Midbrain (tissue), 1 donor: Measurements from ENCODE around the gene DNAH6.

ENCODE experiments used
- DNase-seq: peaks from one replicate; lab custom pipeline; 2025; lab: John Stamatoyannopoulos, UW

Gene DNAH6

DNA sequence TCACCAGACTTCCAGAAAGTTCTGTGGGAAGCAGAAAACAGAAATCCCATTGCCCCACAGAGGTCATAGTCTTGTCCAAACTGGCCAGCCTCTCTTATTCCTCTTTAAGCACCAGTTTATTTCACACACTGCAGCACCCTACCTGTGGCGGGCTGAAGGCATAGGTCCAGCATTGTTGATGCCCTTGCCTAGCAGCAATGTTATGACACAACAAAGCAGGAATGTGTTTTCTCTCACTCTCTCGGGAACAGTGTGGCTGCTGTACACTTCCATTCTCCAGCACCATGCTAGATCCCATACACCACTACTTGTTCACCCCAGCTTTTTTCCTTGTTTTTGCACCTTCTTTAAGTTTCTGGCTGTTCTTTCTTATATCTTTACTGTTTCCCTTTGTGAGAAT is 181.6 kb downstream of the DNAH6 start:
- no peak for DNase-seq

DNA sequence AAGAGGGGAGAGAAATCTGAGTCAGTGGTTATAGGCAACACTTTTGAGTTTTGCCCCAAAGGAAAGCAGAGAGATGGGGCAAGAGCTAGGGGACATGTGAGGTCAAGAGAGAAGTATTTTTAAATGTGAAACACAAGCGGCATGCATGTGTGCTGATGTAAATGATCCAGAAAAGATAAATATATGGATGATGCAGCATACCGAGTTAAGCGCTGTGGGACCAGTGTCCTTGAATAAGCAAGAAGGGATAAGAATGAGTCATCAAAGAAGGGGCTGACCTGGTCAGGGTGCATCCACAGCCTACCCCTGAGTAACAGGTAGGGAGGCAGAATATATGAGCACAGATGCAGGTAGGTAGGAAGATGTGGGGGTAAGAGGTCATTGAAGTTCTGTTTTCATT is 183.7 kb downstream of the DNAH6 start:
- no peak for DNase-seq

GRCh38 chr2:84701880-84702279 is 185.6 kb downstream of the DNAH6 start:
- DNase-seq = no peak

GRCh38 chr2:84702941-84703340 is 186.6 kb downstream of the DNAH6 start:
- no peak for DNase-seq

GRCh38 chr2:84703831-84704230 is 187.5 kb downstream of the DNAH6 start:
- no peak for DNase-seq

GRCh38 chr2:84704505-84705244 is 188.4 kb downstream of the DNAH6 start:
- no peak for DNase-seq

- DNase-seq = no peak
These were observed 189.6 kb downstream of the DNAH6 start for GRCh38 chr2:84705858-84706257.

DNA sequence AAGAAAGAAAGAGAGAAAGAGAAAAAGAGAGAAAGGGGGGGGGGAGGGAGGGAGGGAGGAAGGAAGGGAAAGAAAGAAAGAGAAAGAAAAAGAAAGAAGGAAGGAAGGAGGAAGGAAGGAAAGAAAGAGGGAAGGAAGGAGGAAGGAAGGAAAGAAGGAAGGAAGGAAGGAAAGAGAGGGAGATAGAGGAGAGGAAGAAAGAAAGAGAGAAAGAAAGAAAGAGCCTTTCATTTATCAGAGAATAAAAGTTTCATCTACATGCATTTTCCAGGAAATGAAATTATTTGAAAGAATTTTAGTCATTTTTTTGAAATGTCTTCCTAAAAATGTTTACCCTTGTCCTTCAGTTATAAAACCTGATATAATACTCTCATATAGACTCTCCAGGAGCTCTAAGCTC is 192.1 kb downstream of the DNAH6 start:
- no peak for DNase-seq

GRCh38 chr2:84711651-84712050 is 195.4 kb downstream of the DNAH6 start:
- DNase-seq = no peak

- DNase-seq = no peak
These were observed 197.1 kb downstream of the DNAH6 start for GRCh38 chr2:84713441-84713840.

DNA sequence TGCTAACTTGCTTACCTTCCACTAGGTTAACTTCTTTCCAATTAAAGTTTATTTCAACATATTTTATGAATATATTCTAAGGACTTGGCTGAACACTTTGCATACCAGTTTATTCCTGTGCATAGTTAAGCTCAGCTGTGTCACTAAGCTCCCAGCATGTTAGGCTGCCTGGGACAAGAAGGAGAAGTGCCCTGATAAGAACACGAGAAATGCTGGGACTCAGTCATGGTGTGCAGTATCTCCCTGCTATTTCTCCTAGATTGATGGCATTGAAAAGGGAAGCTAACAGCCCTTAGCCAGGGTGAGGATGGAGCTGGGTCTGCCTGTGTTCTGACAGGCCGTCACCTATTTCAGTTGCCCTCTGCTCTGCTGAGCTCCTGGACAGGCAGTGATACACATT is 200.3 kb downstream of the DNAH6 start:
- DNase-seq = no peak

DNA sequence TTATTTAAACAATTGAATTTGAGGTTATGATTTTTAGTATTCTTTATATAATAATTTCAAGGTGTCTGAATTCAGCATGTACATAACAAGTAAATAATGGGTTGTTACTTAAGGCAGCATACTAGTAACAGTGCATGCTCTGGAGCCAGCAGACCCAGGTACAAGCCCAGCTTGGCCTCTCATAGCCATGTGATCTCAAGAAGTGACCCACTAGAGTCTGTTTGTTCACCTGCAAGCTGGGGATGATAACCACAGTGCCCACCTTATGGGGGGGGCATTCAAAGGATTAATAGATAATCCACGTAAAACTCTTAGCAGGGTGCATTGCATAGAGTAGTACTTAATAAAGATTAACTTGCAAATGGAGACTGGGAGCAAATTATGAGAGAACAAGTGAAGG is 201.0 kb downstream of the DNAH6 start:
- no peak for DNase-seq

GRCh38 chr2:84719434-84719833 is 203.1 kb downstream of the DNAH6 start:
- DNase-seq = no peak

DNA sequence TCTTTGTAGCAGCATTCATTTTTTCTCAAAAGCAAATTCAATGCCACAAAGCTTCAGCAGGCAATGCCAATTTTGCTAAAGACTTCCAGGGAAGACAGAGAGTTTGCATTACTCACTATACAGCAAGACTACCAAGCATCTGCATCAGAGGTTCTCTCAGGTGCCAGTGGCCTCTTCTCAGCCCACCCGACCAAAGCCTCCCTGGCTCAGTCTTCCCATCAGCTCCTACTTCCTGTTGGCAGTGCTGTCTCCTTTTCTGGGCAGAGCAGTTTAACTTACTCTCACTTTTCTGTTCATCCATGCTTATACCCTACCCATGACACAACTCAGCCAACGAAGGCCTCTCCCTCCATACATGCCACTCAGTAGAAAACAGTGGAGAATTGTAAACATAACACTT is 207.5 kb downstream of the DNAH6 start:
- no peak for DNase-seq

DNA sequence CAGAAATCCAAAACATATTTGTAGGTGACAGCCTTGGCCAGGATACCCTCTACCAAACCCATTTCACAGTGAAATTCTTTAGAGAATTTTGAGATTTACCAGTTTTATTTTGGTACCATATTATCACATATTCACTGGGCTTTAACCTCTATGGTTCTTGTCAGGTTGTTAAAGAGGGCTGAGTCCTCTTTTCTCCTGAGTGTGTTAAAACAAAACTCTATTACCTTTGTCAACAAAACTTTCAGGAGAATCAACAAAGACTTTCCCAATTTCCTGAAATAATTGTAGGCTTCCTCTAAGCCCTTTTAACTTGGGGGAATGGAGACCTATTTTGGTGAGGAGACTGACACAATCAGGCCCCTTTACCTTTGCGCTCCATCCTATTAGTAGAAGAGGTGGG is 209.4 kb downstream of the DNAH6 start:
- no peak for DNase-seq

GRCh38 chr2:84727315-84727714 is 211.0 kb downstream of the DNAH6 start:
- DNase-seq = no peak

- DNase-seq = no peak
These were observed 212.9 kb downstream of the DNAH6 start for GRCh38 chr2:84729224-84729623.

- no peak for DNase-seq
These were observed 214.9 kb downstream of the DNAH6 start for GRCh38 chr2:84731185-84731584.

DNA sequence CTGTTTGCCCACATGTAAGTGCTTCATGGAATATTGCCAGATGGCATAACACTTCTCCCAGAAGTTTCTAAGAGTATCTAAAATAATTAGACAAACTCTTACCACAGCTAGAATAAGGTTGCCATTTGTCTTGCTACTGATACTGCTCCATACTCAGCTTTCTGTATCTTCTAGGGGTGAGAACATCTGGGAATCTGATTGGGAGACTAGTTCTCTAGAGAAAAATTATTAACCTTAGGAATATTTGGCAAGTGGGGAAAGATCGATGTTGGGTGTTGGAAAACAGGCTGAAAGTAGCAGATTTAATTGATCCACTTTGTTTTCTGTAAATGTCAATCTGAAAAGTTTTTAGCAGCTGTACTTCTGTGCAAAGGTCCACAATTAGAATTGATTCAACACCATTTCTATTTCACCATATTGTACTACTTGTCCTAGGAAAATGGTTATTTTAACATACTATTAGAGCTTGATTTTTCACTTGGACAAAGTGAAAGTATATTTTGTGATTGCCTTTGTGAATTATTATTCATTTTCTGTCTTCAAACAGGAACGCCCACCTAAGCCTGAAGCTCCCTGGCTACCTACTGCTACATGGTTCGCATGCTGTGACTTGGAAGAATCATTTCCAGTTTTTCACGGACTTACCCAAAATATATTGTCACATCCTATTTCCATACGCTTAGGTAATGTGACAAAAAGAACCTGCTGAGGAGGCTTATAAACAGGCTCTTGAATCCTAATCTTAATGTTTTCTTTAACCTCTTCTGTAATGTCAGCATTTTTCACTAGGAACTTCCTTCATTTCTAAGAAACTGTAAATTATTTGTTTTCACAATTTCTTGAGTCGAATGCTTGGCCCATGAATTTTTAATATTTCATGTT is 216.8 kb downstream of the DNAH6 start:
- DNase-seq = no peak

DNA sequence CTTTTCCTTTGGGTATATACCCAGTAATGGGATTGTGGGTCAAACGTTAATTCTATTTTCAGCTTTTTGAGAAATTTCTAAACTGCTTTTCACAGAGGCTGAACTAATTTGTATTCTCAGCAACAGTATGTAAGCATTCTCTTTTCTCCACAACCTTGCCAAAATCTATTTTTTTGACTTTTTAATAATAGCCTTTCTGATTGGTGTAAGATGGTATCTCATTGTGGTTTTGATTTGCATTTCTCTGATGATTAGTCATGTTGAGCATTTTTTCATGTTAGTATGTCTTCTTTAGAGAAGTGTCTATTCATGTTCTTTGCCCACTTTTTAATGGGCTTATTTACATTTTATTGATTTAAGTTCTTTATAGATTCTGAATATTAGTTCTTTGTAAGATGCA is 219.1 kb downstream of the DNAH6 start:
- DNase-seq = no peak

DNA sequence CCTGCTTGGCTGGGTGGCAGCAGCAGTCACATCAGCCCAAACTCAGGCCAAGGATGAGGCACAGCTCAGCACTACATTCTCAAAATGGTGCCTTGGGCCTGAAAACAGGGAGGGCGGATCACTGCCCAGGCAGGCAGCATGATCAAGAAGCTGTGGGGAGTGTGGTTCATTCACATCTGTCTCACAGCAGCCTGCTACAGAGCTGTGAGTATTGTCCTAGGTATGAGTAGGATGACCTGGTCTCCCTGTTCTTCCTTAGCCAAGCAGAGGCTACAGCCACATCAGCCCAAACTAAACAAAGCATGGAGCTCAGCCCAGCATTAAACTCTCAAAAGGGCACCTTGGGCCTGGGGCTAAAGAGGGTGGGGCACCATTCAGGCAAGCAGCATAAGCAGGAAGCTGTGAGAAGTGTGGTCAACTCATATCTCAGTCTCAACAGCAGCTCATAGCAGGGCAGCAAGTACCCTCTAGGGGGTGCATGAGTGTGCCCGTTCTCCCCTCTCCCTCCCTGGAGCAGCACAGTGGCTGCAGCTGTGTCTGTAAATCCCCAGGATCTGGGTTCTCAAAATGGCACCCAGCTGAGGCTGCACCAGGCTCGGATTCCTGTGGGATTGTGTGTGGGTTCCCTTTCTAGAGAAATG is 225.0 kb downstream of the DNAH6 start:
- peak; percentile 5 for DNase-seq

DNA sequence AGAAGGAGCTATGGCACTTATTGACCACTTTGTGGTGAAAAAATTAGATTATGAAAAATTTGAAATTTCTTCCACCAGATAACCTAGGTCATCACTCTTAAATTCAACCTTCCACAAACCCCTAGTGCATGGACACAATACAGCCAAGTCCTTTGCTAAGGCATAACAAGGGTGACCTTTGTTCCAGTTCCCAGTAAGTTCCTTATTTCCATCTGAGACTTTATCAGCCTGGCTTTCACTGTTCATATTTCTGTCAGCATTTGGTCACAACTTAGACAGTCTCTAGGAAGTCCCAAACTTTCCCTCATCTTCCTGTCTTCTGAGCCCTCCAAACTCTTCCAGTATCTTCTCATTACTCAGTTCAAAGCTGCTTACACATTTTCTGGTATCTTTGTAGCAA is 232.0 kb downstream of the DNAH6 start:
- no peak for DNase-seq

- DNase-seq = no peak
These were observed 233.1 kb downstream of the DNAH6 start for GRCh38 chr2:84749442-84749841.
